GM20000 (cell line): ENCODE data around the gene NAA60.
A peak's percentile ranks its signal among the peaks of the same experiment; 100 is the strongest.

Source experiments
- DNase-seq: peaks from one replicate; pipeline ENCODE4 v3.0.0; 2012; ENCODE audit warnings: low spot score
- CTCF ChIP-seq: IDR thresholded peaks from 2 replicates; pipeline ENCODE4 v1.5.1; 2012; ENCODE audit warnings: mild to moderate bottlenecking, control low read depth; ENCODE audit errors: extremely low read depth, missing control alignments

NAA60 gene

GRCh38 chr16:3443108-3444031 lies at the start of gene NAA60, which contains the start of gene ZNF597:
Gene NAA60, plus strand, starts transcription at chr16:3443680. Its CDS starts 32,548 bp downstream, at chr16:3476228.
Gene ZNF597, minus strand, starts transcription at chr16:3443504. Its CDS starts 351 bp downstream, at chr16:3443153.
- TF ChIP-seq CTCF: no peak
- peak; percentile 87 for DNase-seq

GRCh38 chr16:3400446-3400778 lies 43.1 kb upstream of the NAA60 start:
- no peak for TF ChIP-seq CTCF
- no peak for DNase-seq

GRCh38 chr16:3400779-3401688 lies 42.4 kb upstream of the NAA60 start, which contains the start of the genes ZNF174 and ZSCAN32:
Gene ZNF174, plus strand, starts transcription at chr16:3401215. Its CDS starts 790 bp downstream, at chr16:3402005.
Gene ZSCAN32, minus strand, starts transcription at chr16:3401004. Its CDS starts 3,447 bp downstream, at chr16:3397557.
- peak; percentile 100 for DNase-seq
- no peak for TF ChIP-seq CTCF

- DNase-seq: no peak
These were observed 41.6 kb upstream of the NAA60 start for GRCh38 chr16:3401719-3402397.

GRCh38 chr16:3408561-3409197 lies 34.8 kb upstream of the NAA60 start:
- DNase-seq: no peak
- TF ChIP-seq CTCF: no peak

More at GRCh38 chr16:3401719-3402397, 41.6 kb upstream of the NAA60 start:
- no peak for TF ChIP-seq CTCF

GRCh38 chr16:3413730-3414379 lies 29.6 kb upstream of the NAA60 start:
- DNase-seq: no peak
- TF ChIP-seq CTCF: no peak
